Medulla oblongata (tissue), 1 donor: Measurements from ENCODE around the gene GTPBP2.
"Not testable (repeated sequence)": the region's sequence is repeated elsewhere in the genome, so short reads cannot be mapped to it uniquely, and the experiment has no call there.

Experiments
- DNase-seq: peaks from one replicate; pipeline ENCODE4 v3.0.0-alpha.2; 2015; ENCODE audit errors: extremely low spot score

GTPBP2 gene

DNA sequence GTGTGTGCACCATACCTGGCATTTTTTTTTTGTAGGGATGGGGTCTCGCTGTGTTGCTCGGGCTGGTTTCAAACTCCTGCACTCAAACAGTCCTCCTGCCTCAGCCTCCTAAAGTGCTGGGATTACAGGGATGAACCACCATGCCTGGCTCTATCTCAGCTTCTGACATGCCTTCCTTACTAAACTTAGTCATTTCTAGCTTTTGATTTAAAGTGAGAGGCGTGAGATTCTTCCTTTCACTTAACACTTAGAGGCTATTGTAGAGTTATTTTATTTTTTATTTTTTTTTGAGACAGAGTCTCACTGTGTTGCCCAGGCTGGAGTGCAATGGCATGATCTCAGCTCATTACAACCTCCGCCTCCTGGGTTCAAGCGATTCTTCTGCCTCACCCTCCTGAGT, 33.9 kb upstream of the GTPBP2 start:
- DNase-seq = not testable (repeated sequence)

DNA sequence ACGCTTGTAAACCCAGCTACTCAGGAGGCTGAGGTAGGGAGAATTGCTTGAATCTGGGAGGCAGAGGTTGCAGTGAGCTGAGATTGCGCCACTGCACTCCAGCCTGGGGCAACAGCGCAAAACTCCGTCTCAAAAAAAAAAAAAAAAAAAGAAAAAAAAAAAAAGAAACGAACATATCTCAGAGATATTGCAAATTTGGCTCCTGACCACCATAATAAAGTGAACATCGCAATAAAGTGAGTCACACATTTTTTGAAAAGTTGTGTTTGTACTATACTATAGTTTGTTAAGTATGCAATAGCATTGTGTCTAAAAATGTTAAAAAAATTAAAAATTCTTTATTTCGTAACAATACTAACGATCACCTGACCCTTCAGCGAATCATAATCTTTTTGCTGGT, 29.1 kb upstream of the GTPBP2 start:
- DNase-seq = no peak

GRCh38 chr6:43657221-43657802, 28.2 kb upstream of the GTPBP2 start:
- DNase-seq = no peak

DNA sequence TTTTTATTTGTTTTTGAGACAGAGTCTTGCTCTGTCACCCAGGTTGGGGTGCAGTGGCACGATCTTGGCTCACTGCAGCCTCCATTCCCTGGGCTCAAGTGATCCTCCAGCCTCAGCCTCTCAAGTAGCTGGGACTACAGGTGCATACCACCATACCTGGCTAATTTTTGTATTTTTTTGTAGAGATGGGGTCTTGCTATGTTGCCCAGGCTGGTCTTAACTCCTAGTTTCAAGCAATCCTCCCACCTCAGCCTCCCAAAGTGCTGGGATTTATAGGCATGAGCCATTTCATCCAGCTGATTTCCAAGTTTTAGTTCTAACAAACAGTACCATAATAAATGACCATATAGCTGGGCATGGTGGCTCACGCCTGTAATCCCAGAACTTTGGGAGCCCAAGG, 23.8 kb upstream of the GTPBP2 start:
- DNase-seq = not testable (repeated sequence)

DNA sequence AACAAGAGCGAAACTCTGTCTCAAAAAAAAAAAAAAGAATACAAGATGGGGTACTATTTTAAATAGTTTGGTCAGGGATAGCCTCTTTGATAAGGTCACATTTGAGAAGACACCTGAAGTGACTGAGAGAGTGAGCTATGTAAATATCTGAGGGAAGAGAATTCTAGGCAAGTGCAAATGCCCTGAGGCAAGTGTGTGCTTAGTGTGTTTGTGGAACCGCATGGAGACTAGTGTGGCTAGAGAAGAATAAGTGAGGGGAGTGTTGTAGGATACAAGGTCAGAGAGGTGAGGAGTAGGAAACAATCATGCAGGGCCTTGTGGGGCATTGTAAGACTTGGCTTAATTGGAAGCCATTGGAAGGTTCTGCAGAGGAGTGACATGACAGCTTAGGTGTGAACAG, 19.2 kb upstream of the GTPBP2 start:
- DNase-seq = no peak

- DNase-seq = no peak
These were observed 18.5 kb upstream of the GTPBP2 start for GRCh38 chr6:43647613-43648012.

GRCh38 chr6:43645613-43645964, 16.5 kb upstream of the GTPBP2 start:
- DNase-seq = no peak

- no peak for DNase-seq
These were observed 16.0 kb upstream of the GTPBP2 start, which contains the start of gene RSPH9 for GRCh38 chr6:43644940-43645612. Gene RSPH9 (plus strand): TSS chr6:43645036. CDS start chr6:43645099, 63 bp downstream.

DNA sequence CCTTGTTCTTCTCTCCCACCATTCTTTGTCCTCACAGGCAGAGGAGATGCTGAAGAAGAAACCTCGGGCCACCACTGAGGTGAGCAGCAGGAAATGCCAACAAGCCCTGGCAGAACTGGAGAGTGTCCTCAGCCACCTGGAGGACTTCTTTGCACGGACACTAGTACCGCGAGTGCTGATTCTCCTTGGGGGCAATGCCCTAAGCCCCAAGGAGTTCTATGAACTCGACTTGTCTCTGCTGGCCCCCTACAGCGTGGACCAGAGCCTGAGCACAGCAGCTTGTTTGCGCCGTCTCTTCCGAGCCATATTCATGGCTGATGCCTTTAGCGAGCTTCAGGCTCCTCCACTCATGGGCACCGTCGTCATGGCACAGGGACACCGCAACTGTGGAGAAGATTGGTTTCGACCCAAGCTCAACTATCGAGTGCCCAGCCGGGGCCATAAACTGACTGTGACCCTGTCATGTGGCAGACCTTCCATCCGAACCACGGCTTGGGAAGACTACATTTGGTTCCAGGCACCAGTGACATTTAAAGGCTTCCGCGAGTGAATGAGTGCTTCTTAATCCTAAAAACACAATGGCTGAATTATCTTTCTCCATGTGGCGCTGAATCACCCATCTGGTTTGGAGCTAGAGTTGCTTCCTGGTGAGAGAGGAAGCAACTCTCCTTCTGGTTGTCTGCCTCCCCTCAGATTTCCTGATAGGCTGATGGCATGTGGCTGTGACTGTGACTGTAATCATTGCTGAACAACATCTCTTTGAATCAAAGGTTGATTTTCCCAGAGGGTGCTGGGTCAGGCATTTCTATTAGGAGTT, 11.1 kb upstream of the GTPBP2 start:
- DNase-seq = peak; percentile 22

- no peak for DNase-seq
These were observed 7.2 kb upstream of the GTPBP2 start for GRCh38 chr6:43636308-43636659.

DNA sequence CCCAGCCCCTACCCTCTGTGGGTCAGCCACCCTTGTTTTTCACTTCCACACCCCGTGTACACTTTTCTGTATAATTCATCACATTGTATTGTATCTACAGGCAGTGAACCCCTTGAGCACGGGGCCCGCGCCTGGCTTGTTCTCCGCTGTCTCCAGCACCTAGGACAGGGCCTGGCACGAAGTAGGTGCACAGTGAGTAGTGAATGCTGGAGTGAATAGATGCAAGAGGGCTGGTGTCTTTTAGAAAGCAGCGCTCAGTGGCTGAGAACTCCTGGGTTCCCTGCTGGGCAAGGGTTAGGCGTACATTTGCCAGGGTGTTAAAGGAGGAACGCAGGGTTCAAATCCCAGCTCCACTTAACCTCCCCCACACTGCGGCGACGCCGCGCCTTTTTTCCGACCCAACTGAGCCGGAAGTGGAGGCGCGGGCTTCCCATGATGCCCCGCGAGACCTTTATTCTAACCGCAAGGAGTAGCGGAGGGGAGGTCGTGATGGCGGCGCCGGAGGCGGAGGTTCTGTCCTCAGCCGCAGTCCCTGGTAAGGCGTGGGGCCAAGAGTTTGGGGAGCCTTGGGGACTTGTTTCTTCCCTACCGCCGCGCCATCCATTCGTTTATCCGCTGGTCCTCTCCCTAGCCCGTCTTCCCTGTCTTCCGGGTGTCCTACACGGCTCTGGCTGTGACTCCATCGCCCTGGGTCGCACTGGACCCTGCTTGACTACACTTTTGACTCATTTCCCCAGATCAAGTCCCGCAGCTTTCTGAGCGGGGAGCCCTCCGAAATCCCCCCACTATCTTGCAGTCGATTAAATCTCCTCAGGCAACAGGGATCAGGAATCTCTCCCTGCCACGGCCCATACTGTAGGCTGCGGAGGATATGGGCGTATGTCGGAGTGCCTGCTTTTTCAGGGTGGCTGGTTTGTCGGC, 6.6 kb upstream of the GTPBP2 start, which contains the start of gene MAD2L1BP:
Gene MAD2L1BP, plus strand, starts transcription at position 454 of the 921 bp plus-strand sequence. Its CDS starts 36 bp downstream, at position 490.
- peak; percentile 84 for DNase-seq

- DNase-seq = no peak
These were observed 5.7 kb upstream of the GTPBP2 start for GRCh38 chr6:43634702-43635303.

- DNase-seq = not testable (repeated sequence)
These were observed 3.9 kb upstream of the GTPBP2 start for GRCh38 chr6:43633002-43633401.

DNA sequence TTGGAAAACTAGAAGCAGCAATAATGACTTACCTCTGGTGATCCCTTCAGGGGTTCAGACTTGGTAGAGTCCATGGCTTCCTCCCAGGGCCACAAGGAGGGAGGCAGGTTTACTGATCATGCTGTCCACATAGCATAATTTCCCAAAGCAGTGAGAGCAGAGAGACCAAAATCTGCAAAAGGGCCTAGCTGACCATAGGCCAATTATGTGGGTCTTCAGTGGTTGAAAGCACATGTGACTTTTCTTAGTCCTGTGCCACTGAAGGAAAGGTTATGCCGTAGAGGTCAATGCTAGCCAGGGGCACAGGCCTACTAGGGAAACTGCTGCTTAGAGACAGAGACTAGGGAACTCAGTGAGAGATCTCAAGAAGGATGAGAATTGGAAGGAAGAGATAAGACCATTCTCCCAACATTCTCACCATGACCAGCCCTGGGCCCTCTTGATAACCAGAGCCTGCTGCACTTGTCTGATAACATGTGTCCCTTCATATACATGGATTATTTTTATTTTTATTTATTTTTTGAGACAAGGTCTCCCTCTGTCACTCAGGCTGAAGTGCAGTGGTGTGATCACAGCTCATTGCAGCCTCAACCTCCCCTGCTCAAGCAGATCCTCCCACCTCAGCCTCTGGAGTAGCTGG, 2.0 kb upstream of the GTPBP2 start:
- DNase-seq = no peak

DNA sequence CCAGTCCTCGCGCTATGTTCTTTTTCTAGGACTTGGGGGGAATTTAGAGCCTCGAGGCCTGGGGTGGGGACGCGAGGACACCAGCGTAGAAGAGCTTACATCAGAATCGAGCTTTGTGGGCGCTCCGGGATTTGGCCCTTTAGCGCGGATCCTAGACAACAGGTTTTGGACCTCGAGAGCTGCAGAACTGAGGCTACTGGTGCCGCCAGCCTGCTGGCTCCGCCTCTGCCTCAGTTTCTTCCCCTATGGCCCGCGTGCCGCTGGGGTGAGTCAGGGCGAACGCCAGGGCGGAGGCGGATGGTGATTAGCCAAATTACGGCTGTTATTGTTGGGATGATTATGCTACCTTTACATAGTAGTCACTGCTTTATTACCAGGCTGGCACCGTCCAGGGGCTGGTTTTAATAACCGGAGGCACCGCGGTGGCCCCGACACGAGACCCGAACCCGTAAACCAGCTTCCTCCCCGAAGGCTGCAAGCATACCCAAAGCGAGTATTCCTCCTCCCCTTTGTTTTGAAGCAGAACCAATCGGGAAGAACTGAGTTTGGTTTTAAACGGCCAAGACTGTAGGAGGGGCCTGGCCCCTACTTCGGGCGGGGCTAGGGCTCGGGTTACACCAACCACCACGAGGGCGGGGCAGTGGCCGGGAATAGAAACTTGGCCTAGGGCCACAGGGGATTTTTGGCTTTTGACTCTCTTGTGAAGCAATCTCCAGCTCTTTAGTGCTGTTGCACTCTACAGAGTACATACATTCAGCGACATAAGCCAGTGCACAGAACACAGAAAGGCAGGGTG, 639 bp upstream of the GTPBP2 start:
- DNase-seq = peak; percentile 96

GRCh38 chr6:43628393-43629103, 516 bp downstream of the GTPBP2 start:
- peak; percentile 38 for DNase-seq

- DNase-seq = peak; percentile 67
These were observed 1.8 kb downstream of the GTPBP2 start for GRCh38 chr6:43627008-43627825.

- DNase-seq = no peak
These were observed 3.6 kb downstream of the GTPBP2 start for GRCh38 chr6:43625393-43625992.
